Hepatocyte (in vitro differentiated cells): Measurements from ENCODE around the gene FAM135A.
A peak's percentile ranks its signal among the peaks of the same experiment; 100 is the strongest.

ENCODE experiments used
- CTCF ChIP-seq: fragments of 200-600 bp; sonication (generic); IDR thresholded peaks from 2 replicates; pipeline ENCODE4 v1.5.1; 2016; ENCODE audit warnings: antibody characterized with exemption, mild to moderate bottlenecking; ENCODE audit not compliant: poor library complexity
- EZH2 ChIP-seq: fragments of 200-600 bp; sonication (generic); IDR thresholded peaks from 2 replicates; pipeline ENCODE4 v1.6.1; 2016; ENCODE audit warnings: antibody characterized with exemption, mild to moderate bottlenecking, borderline replicate concordance

GRCh38 chr6:70547313-70547712 lies 134.0 kb downstream of the FAM135A start:
- TF ChIP-seq CTCF (peak; percentile 54), EZH2 (no peak)
